Activated CD8-positive, alpha-beta memory T cell treated with anti-CD3 and anti-CD28 coated beads for 36 hours (primary cell): ENCODE measurements around the gene ACHE. TPM values are rescaled to one million over a fixed set of nuclear protein-coding genes. Genes with fewer than 3 reads are reported as not detected.

ENCODE experiments used
- CTCF ChIA-PET: fragments of 350-600 bp; sonication (Branson Sonifier 250); formaldehyde crosslinking; loops from one replicate; lab custom pipeline; 2021; ENCODE audit warnings: antibody characterized with exemption; lab: Charles Lee
- POLR2A ChIA-PET: fragments of 350-600 bp; sonication (Branson Sonifier 250); formaldehyde crosslinking; loops from one replicate; lab custom pipeline; 2021; ENCODE audit warnings: antibody characterized with exemption; lab: Charles Lee
- total RNA-seq, 2 experiments: library from RNA; stranded (reverse); gene quantifications; one replicate each; pipeline ENCODE4 v1.2.3, GENCODE V29; 2021

The ACHE gene
- total RNA-seq, 2 experiments from 2014 or later: 0.13 to 0.23 TPM

DNA sequence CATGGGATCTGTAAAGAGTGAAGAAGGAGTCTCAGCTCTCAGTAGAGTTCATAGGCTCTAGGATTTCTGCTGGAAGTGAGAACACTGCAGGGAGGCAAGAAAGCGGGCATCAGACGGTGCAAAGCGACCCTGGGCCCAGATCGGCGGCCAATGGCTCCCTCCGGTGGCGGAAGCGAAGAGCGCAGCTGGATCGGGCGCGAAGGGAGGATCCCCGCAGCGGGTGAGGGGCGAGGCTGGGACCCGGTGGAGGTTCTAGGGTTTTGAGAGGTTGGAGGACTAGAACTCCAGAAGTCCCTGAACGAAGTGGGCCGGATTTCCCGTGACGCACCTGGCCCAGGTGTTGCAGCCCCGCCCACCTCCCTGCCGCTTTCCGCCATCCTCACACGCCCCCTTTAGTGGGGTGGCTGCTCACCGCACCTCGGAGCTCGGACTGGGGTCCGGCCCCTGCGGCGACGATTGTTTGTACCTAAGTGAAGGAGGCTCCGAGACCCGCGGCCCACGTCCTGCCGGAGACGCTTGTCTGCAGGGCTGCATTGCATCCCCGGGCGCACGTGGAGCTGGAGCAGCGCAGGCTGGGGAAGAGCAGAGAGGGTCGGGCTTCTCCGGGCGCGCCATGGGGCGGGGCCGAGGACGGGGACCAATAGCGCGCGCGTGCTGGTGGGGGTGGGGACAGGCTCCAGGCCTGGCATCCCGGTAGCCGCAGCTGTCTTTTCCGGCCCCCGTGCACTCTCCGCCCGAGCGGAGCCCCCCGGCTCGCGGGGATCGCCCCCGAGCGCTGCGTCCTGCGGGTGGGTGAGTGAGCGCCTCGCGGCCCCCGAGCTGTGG is 43.4 kb downstream of the ACHE start, which contains the start of gene SLC12A9:
Gene SLC12A9, plus strand, starts transcription at position 666 of the 825 bp plus-strand sequence. CDS start 1,485 bp downstream, outside the sequence.
- CTCF ChIA-PET: interaction anchor here (0.5 to 2.8 kb wide), 30 partner anchors 10 to 858 kb away, joined by 3 to 50 read pairs (median 4); partner anchors contain the start of genes EPHB4, POP7, SRRT and TRIP6
- POLR2A ChIA-PET: interaction anchor here (0.6 to 2.7 kb wide), 9 partner anchors 9 to 374 kb away, joined by 3 to 17 read pairs (median 4); partner anchors contain the start of genes POP7, SRRT, TRIP6 and UFSP1

DNA sequence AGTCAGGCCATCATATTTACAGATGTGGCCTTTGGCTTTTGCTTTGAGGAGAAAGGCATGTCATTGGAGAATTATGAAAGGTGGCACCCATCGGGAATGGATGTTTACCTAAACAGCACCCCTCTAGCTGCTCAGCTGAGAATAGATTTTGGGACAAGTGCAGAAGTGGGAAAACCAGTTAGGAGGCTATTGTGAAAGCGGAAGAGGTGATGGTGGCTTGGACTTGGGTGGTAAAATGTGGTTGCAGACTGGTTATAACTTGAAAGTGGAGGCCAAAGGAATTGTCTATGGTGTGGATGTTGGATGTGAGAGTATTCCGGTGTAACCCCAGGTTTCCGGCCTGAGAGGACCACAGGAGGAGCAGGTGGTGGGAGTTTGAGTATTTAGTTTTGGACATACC is 48.3 kb downstream of the ACHE start:
- POLR2A ChIA-PET: no interaction called here
- CTCF ChIA-PET: interaction anchor here (0.6 to 0.7 kb wide), 2 partner anchors 54 to 230 kb away, joined by 3 read pairs; no protein-coding TSS in a partner anchor

DNA sequence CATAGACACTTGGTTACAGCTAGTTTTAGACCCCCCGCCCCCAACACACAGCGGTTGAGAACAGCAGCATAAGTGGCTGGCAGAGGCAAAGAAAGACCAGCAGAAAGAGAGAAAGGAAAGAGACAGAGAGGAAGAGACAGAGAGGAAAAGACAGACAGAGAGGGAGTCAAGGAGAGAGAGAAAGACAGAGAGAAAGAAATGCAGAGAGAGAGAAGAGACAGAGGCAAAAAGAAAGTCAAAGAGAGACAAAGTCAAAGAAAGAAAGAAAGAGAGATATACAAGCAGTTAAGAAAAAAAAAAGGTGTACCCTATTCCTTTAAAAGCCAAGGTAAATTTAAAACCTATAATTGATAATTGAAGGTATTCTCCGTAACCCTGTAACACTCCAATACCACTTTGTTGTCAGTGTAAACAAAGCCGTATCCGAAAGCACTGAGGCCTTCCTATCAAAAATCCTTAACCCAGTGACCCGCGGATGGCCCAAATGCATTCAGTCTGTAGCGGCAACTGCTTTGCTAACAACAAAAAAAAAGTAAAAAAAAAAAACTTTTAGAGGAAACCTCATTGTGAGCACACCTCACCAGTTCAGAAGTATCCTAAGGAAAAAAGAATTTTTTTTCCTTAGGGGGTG is 55.1 kb downstream of the ACHE start:
- CTCF ChIA-PET: no interaction called here
- POLR2A ChIA-PET: no interaction called here

Other genes starting within 250 kb of the ACHE start
- gene ACTL6B, start 239.4 kb downstream of the ACHE start, total RNA-seq: not detected
- 100 to 1,000 TPM; 235 to 241 TPM for gene GNB2, start 222.1 kb downstream of the ACHE start, total RNA-seq
- gene GIGYF1, start 201.6 kb downstream of the ACHE start, total RNA-seq: 10 to 100 TPM; 47.8 to 48.6 TPM
- 10 to 100 TPM; 82.3 to 85.9 TPM for gene POP7, start 189.8 kb downstream of the ACHE start, total RNA-seq
- under 1 TPM in 1 of 2 experiments, not detected in 1; 0.15 TPM for gene EPO, start 175.4 kb downstream of the ACHE start, total RNA-seq
- not detected for gene ZAN, start 162.3 kb downstream of the ACHE start, total RNA-seq
- 1 to 10 TPM; 2.9 to 3.5 TPM for gene EPHB4, start 68.4 kb downstream of the ACHE start, total RNA-seq
- 10 to 100 TPM; 24.9 to 26.4 TPM for gene SLC12A9, start 43.2 kb downstream of the ACHE start, total RNA-seq
- 10 to 100 TPM; 33.6 to 35.8 TPM for gene TRIP6, start 28.5 kb downstream of the ACHE start, total RNA-seq
- gene SRRT, start 20.8 kb downstream of the ACHE start, total RNA-seq: 100 to 1,000 TPM; 302 to 308 TPM
- 1 to 10 TPM; 3.0 to 4.8 TPM for gene UFSP1, start 6.2 kb downstream of the ACHE start, total RNA-seq
- gene MUC3A, start 53.6 kb upstream of the ACHE start, total RNA-seq: under 1 TPM in 1 of 2 experiments, not detected in 1; 0.23 TPM
- under 1 TPM in 1 of 2 experiments, not detected in 1; 0.44 TPM for gene MUC12, start 73.7 kb upstream of the ACHE start, total RNA-seq
- not detected for gene MUC17, start 124.2 kb upstream of the ACHE start, total RNA-seq
- gene TRIM56, start 189.6 kb upstream of the ACHE start, total RNA-seq: 10 to 100 TPM; 28.5 to 28.8 TPM
- under 1 TPM; 0.17 to 0.19 TPM for gene SERPINE1, start 231.2 kb upstream of the ACHE start, total RNA-seq